ENCODE results near the gene IAPP.

- TF ChIP-seq CTCF (IDR thresholded peaks at IDR 0.05) = no peak
- TF ChIP-seq POLR2A (IDR thresholded peaks at IDR 0.05) = no peak
- TF ChIP-seq POLR2AphosphoS5 (IDR thresholded peaks at IDR 0.05) = no peak
- no peak for TF ChIP-seq EP300 (IDR thresholded peaks at IDR 0.05)
These were observed 18.1 kb upstream of the IAPP start for GRCh38 chr12:21354641-21355040.
